Muscle of leg (tissue), 11 donors: ENCODE data around the gene REEP1. TPM values are rescaled to one million over a fixed set of nuclear protein-coding genes. Genes with fewer than 3 reads are reported as not detected.
"Not testable (repeated sequence)": the region's sequence is repeated elsewhere in the genome, so short reads cannot be mapped to it uniquely, and the experiment has no call there.

ENCODE experiments used
- DNase-seq: peaks from one replicate; pipeline ENCODE4 v3.0.0; 2013
- H3K27ac ChIP-seq: one replicate; pipeline ENCODE4 v1.5.1; 2013; ENCODE audit warnings: mild to moderate bottlenecking, low read length, control low read depth
- H3K27me3 ChIP-seq: one replicate; pipeline ENCODE4 v1.6.1; 2013; ENCODE audit warnings: low read length; ENCODE audit not compliant: control insufficient read depth, insufficient read depth
- H3K36me3 ChIP-seq: one replicate; pipeline ENCODE4 v1.6.1; 2013; ENCODE audit warnings: low read length; ENCODE audit not compliant: control insufficient read depth, insufficient read depth
- H3K4me1 ChIP-seq: one replicate; pipeline ENCODE4 v1.6.1; 2013; ENCODE audit warnings: low read length; ENCODE audit not compliant: control insufficient read depth, insufficient read depth
- H3K4me3 ChIP-seq: one replicate; pipeline ENCODE4 v1.5.1; 2013; ENCODE audit warnings: low read length, control low read depth
- H3K9me3 ChIP-seq: replicated peaks from 2 replicates; pipeline ENCODE4 v1.6.1; 2013; ENCODE audit warnings: low read depth, low read length; ENCODE audit not compliant: control insufficient read depth
- WGBS: methylation state at CpG from one replicate; pipeline ENCODE4 v1.1.5; 2013; ENCODE audit warnings: missing lambda C conversion rate; ENCODE audit not compliant: insufficient coverage; 5-methylcytosine and 5-hydroxymethylcytosine counted together
- polyA plus RNA-seq, 8 donors: library from polyadenylated mRNA; unstranded; fragments of 120-200 nt; gene quantifications; one replicate each; pipeline versions ENCODE4 v1.2.1 to v1.2.3, GENCODE V29; 2013; ENCODE audit warnings: inconsistent platforms in 1 of 8, low replicate concordance in 1 of 8; ENCODE audit not compliant: insufficient read length in 8 of 8, insufficient read depth in 1 of 8
- total RNA-seq: library from RNA; stranded (reverse); fragments of 120-200 nt; gene quantifications from one replicate; pipeline ENCODE4 v1.2.4, GENCODE V29; 2013

The REEP1 gene
- total and polyA plus RNA-seq, 9 donors: 41.0 to 104 (median 54.9) TPM

DNA sequence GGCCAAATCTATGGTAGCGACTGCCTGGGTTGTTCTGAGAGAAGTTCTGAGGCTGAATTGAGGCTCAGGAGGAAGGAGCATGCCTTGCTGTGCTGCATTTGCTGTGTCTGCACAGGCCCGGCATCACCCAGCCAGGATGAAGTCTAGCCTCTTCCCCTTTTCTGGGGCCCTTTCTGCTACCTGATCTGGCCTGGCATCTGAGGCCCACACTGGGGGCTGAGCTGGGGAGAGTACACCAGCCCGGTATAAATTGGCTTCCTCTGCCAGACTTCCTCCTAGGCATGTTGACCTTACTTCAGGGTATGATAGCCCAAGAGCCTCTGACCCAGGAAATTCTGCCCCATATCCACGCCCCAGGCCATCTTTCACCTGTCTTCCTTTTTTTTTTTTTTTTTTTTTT lies 108.2 kb downstream of the REEP1 start:
- WGBS: 26% methylated on average over 3 of the region's 4 CpGs
- H3K27ac ChIP-seq: no peak overlapping the region
- no peaks in the 10 kb centered on the region for H3K9me3 ChIP-seq
- no peak for DNase-seq
- no peaks in the 10 kb centered on the region for H3K27me3 ChIP-seq
- H3K4me1 ChIP-seq: peaks cover 39% of the 10 kb centered on the region
- H3K4me3 ChIP-seq: no peak overlapping the region
- peaks cover 5% of the 10 kb centered on the region for H3K36me3 ChIP-seq

DNA sequence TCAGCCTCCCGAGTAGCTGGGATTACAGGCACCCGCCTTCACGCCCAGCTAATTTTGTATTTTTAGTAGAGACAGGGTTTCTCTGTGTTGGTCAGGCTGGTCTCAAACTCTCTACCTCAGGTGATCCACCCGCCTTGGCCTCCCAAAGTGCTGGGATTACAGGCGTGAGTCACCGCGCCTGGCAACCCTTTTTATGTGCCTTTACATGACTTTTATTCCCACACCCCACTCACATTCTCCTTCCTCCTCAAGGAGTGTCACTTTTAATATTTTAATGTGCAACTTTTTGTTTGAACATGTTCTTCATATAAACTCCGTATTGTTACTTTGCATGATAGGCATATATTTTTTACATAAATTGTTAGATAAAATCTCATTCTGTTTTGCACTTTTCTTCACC lies 108.9 kb downstream of the REEP1 start:
- not testable (repeated sequence) for DNase-seq, H3K4me3 ChIP-seq, H3K27me3 ChIP-seq, H3K36me3 ChIP-seq, H3K27ac ChIP-seq, H3K9me3 ChIP-seq
- H3K4me1 ChIP-seq: peaks cover 45% of the 10 kb centered on the region
- 100% methylated on average over 2 of the region's 8 CpGs for WGBS

DNA sequence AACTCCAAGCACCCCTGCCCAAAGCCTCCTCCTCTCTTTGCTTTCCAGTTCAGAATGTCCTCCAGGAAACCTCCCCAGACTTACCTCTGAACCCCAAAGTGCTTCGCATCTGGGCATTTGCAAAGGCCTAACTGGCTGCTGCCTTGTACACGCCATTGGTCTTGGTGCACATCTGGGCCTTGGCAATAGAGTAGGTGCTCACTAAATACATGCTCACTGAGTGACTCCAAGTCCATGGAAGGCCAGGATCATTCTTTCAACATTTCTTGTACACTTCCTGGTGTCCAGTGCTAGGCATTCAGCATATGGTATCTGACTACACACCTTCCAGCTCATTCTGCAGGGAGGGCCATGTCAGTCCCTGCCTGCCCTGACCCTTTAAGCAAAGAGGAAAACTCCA lies 109.7 kb downstream of the REEP1 start:
- WGBS: 89% methylated on average over 2 of the region's 2 CpGs
- no peak for DNase-seq
- H3K27ac ChIP-seq: no peak overlapping the region
- no peak overlapping the region for H3K4me3 ChIP-seq
- peaks cover 54% of the 10 kb centered on the region for H3K4me1 ChIP-seq
- no peaks in the 10 kb centered on the region for H3K9me3 ChIP-seq
- H3K27me3 ChIP-seq: no peaks in the 10 kb centered on the region
- H3K36me3 ChIP-seq: peaks cover 5% of the 10 kb centered on the region

DNA sequence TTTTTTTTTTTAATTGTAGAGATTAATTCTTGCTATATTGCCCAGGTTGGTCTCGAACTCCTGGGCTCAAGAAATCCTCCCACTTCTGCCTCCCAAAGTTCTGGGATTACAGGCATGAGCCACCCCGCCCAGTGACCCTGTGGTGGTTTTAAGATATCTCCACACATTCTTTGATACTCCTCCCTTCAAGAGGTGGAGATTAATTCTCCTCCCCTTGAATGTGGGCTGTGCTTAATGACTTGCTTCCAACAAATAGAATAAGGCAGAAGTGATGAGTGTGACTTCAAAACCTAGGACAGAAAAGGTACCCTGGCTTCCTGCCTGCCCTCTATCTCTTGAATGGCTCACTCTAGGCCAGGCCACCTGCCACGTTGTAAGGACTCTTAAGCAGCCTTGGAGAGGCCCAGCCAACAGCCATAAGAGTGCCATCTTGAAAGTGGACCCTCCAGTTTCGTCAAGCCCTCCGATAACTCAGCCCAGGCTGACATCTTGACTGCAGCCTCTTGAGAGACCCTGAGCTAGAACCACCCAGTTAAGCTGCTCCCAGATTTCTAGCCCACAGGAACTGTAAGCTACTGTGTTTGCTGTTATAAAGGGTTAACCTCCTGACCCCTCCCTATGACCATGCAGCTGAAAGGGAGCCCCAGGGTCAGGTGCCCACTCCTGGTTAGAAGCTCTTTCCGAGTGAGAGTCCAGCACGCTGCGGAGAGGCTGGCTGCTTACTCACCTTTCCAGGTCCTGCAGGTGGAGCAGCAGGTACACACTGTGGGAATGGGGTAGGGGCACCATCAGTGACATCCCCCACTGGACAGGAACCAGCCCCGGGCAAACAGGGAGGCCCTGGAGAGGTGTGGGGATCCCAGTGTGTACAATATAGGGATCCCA lies 110.5 kb downstream of the REEP1 start:
- Histone ChIP-seq H3K27ac (no peak overlapping the region), H3K4me1 (peaks cover 57% of the 10 kb centered on the region), H3K4me3 (no peak overlapping the region), H3K36me3 (peaks cover 2% of the 10 kb centered on the region), H3K9me3 (no peaks in the 10 kb centered on the region), H3K27me3 (no peaks in the 10 kb centered on the region)
- DNase-seq: no peak
- 80% methylated on average over 4 of the region's 9 CpGs for WGBS

DNA sequence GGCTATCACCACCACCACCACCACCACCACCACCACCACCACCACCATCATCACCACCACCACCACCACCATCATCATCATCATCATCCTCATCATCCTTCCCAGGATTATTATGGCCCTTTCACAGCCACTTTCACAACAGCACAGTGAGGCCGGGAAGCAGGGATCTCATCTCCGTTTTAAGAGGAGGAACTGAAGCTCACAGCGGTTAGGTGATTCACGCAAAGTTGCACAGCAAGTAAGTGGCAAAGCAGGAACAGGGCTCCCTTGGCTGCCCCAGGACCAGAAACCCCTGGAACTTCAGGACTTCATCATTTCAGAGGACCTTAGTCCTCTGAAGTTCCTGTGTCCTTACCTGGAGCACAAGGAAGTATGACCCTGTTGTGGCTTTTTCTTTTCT lies 111.4 kb downstream of the REEP1 start:
- H3K4me3 ChIP-seq: no peak overlapping the region
- 88% methylated on average over 4 of the region's 4 CpGs for WGBS
- H3K27me3 ChIP-seq: no peaks in the 10 kb centered on the region
- peaks cover 2% of the 10 kb centered on the region for H3K36me3 ChIP-seq
- no peak overlapping the region for H3K27ac ChIP-seq
- peaks cover 56% of the 10 kb centered on the region for H3K4me1 ChIP-seq
- H3K9me3 ChIP-seq: no peaks in the 10 kb centered on the region
- DNase-seq: no peak

DNA sequence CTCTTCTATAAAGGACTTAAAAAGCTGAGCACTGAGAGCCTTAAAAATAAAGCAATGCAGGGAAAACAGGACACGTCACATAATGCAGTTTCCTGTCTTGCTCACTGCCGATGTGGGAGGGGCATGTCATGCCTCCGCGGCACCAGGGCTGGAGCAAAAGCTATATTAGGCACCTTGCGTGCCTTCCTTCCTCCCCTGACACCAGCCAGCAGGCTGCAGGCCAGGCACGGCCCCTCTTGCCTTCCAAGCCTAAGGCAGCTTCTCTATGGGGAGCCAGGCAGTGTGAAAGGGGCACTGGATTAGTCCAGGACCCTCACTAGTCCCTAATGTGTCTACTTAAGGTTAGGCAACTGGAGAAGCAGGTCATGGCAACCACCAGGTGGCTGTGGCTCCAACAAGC lies 111.8 kb downstream of the REEP1 start:
- Histone ChIP-seq H3K36me3 (peaks cover 2% of the 10 kb centered on the region), H3K9me3 (no peaks in the 10 kb centered on the region), H3K27me3 (no peaks in the 10 kb centered on the region), H3K4me3 (no peak overlapping the region), H3K27ac (peak overlapping the region; percentile 82), H3K4me1 (peaks cover 56% of the 10 kb centered on the region)
- peak; percentile 77 for DNase-seq
- WGBS: 23% methylated on average over 4 of the region's 6 CpGs

DNA sequence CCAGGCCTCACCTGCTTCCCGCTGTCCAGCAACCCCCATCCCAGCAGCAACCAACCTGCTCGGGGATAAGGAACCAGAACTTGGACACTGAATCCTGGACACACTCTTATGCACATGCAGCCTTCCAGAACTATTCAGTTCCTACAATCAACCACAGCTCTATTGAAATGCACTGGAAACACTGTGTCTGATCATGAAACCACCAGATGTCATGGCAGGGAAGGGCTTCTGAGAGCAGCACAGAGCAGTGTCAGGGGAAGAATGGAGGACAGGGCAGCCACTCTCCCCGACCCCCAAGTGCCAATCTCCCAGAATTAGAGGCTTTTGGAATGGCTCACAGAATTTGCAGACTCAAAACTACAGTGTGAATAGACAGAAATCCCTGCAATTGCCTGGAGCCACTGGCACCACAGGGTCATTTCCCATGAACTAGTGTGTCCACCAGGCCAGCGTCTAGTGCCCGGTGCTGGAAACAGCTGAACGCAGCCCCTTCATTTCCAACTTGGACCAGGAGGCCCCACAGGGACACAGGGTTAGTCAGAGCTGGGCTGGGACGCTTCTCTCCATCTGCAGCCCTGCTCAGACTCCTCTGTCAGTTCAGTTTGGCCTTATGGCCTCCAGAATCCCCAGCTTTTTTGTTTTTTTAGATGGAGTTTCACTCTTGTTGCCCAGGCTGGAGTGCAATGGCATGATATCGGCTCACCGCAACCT lies 112.6 kb downstream of the REEP1 start:
- H3K27ac ChIP-seq: peak overlapping the region; percentile 82
- no peak overlapping the region for H3K4me3 ChIP-seq

DNA sequence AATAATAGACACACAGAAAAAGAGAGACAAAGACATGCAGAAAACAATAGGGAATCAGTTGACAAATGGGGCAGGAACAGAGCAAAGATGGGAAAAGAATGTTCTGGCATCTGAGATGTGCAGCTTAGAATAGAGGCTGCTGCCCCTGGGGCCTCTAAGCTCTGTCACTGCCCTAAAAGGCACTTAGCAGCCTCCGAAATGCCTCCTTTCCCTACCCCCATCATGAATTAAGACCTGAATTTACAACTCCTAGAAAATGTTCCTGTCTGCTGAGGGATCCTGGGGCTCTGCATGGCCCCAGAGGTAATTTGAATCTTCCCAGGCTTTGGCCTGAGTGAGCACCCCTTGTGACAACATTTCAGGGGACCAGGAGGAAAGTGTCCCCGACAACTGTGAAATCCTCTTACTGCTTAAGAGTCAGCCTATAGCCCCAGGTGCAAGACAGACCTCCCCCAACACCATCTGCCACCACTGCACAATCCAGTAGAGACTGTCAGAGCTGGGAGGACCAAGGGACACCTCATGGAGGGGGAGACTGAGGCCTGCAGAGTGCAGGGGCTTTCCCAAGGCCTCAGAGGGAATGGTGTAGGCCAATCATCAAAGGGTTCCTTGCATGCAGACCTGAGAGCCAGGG lies 113.4 kb downstream of the REEP1 start:
- Histone ChIP-seq H3K27me3 (no peaks in the 10 kb centered on the region), H3K4me1 (peaks cover 54% of the 10 kb centered on the region), H3K27ac (peak overlapping the region; percentile 82), H3K4me3 (no peak overlapping the region), H3K36me3 (peaks cover 4% of the 10 kb centered on the region), H3K9me3 (no peaks in the 10 kb centered on the region)
- WGBS: 63% methylated on average over 1 of the region's 2 CpGs
- DNase-seq: peak; percentile 27

More for the DNA sequence above, 112.6 kb downstream of the REEP1 start:
- Histone ChIP-seq H3K4me1 (peaks cover 56% of the 10 kb centered on the region), H3K36me3 (peaks cover 2% of the 10 kb centered on the region), H3K9me3 (no peaks in the 10 kb centered on the region), H3K27me3 (no peaks in the 10 kb centered on the region)
- WGBS: 75% methylated on average over 6 of the region's 9 CpGs
- peak; percentile 38 for DNase-seq

DNA sequence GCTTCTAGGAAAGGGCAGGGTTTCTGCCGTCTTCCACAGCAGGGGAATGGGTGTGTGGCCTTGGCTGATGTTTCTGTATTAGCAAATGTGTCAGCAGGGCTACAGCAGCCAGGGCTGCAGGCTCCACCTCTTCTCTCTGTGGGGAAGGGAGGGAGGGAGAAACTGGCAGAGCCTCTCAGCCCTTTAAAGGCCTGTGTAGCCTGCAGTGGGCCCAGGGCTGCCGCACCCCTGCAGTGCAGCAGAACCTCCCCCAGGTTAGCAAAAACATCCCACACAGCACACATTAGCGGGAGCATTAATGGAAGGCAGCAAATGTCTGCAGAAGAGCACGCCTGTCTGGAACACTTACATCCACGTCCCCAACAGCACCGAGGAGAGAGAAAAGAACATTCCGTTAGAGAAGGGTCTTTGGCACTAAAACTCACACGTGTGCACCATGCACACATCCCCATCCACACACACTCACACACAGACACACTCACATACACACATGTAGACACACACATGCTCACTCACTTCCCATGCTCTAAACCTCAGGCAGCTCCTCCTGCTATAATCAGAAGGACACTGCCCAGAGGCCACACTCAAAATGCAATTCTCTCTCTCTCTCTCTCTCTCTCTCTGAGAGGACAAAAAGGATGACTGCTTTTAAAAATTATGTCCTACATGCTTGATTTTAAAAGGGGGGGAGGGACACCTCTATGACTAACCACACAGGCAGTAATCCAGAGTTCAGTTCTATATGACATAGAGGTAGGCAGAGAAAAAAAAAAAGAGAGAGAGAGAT lies 114.1 kb downstream of the REEP1 start:
- peak overlapping the region; percentile 82 for H3K27ac ChIP-seq
- no peaks in the 10 kb centered on the region for H3K27me3 ChIP-seq
- 9% methylated on average over 5 of the region's 8 CpGs for WGBS
- no peaks in the 10 kb centered on the region for H3K9me3 ChIP-seq
- peaks cover 51% of the 10 kb centered on the region for H3K4me1 ChIP-seq
- DNase-seq: peak; percentile 90
- H3K4me3 ChIP-seq: no peak overlapping the region
- H3K36me3 ChIP-seq: peaks cover 4% of the 10 kb centered on the region
